Activated CD4-positive, alpha-beta T cell treated with anti-CD3 and anti-CD28 coated beads for 4 hours (primary cell): ENCODE results near the gene MAP4K4.
"Not testable (repeated sequence)": the region's sequence is repeated elsewhere in the genome, so short reads cannot be mapped to it uniquely, and the experiment has no call there.

ENCODE experiments used
- DNase-seq, 2 donors: peaks; one replicate each; pipeline ENCODE4 v3.0.0-alpha.2; 2020

The MAP4K4 gene

DNA sequence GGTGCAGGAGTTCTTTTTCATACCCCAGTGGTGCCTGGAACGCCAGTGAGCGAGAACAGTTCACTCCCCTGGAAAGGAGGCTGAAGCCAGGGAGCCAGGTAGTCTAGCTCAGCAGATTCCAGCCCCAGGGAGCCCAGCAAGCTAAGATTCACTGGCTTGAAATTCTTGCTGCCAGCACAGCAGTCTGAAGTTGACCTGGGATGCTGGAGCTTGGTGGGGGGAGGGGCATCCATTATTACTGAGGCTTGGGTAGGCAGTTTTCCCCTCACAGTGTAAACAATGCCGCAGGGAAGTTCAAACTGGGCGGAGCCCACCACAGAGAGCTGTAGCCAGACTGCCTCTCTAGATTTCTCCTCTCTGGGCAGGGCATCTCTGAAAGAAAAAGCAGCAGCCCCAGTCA lies 238.3 kb downstream of the MAP4K4 start:
- DNase-seq = not testable (repeated sequence)

DNA sequence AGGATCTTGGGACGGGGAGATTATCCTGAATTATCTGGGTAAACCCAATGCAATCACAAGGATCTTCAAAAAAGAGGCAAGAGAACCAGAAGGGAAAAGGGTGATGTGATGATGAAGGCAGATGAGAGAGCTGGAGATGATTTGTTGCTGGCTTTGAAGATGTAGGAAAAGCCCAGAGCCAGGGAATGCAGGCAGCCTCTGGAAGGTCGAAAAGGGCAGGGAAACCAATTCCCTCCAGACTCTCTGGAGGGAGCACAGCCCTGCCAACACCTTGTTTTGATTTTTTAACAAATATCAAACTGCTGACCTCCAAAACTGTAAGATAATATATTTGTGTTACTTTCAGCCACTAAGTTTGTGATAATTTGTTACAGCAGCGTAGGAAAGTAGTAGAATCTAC lies 245.3 kb downstream of the MAP4K4 start:
- DNase-seq = no peak
